Measurements from ENCODE around the gene DNAJB11. TPM values are rescaled to one million over a fixed set of nuclear protein-coding genes. Genes with fewer than 3 reads are reported as not detected.
"Not testable (repeated sequence)": the region's sequence is repeated elsewhere in the genome, so short reads cannot be mapped to it uniquely, and the experiment has no call there.

The DNAJB11 gene
- total RNA-seq, 2 donors from 2014 or later = 34.9 to 42.5 TPM

GRCh38 chr3:186582541-186582940 is 12.0 kb downstream of the DNAJB11 start:
- Histone ChIP-seq H3K27me3 (replicated peaks; ENCODE audit: insufficient read depth) (no peaks in the 10 kb centered on the region), H3K27ac (no peak overlapping the region), H3K9me3 (no peaks in the 10 kb centered on the region), H3K36me3 (no peaks in the 10 kb centered on the region), H3K4me1 (replicated peaks) (no peaks in the 10 kb centered on the region), H3K4me3 (no peak overlapping the region)
- TF ChIP-seq POLR2A (IDR thresholded peaks at IDR 0.05) = no peak
- TF ChIP-seq, protein P1, sequence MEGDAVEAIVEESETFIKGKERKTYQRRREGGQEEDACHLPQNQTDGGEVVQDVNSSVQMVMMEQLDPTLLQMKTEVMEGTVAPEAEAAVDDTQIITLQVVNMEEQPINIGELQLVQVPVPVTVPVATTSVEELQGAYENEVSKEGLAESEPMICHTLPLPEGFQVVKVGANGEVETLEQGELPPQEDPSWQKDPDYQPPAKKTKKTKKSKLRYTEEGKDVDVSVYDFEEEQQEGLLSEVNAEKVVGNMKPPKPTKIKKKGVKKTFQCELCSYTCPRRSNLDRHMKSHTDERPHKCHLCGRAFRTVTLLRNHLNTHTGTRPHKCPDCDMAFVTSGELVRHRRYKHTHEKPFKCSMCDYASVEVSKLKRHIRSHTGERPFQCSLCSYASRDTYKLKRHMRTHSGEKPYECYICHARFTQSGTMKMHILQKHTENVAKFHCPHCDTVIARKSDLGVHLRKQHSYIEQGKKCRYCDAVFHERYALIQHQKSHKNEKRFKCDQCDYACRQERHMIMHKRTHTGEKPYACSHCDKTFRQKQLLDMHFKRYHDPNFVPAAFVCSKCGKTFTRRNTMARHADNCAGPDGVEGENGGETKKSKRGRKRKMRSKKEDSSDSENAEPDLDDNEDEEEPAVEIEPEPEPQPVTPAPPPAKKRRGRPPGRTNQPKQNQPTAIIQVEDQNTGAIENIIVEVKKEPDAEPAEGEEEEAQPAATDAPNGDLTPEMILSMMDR (IDR thresholded peaks at IDR 0.05) = no peak
- no peak for TF ChIP-seq POLR2AphosphoS5 (IDR thresholded peaks at IDR 0.05)
- WGBS = 94% methylated on average over 6 of the region's 6 CpGs
- intact Hi-C loops (cut with DNase I) = no loop called here
- DNase-seq (ENCODE audit: low spot score) = no peak

GRCh38 chr3:186583831-186584230 is 13.3 kb downstream of the DNAJB11 start:
- Histone ChIP-seq H3K9me3 (no peaks in the 10 kb centered on the region), H3K36me3 (no peaks in the 10 kb centered on the region), H3K27me3 (replicated peaks; ENCODE audit: insufficient read depth) (no peaks in the 10 kb centered on the region), H3K4me1 (replicated peaks) (no peaks in the 10 kb centered on the region), H3K27ac (no peak overlapping the region), H3K4me3 (no peak overlapping the region)
- intact Hi-C loops (cut with DNase I) = no loop called here
- 56% methylated on average over 5 of the region's 5 CpGs for WGBS
- TF ChIP-seq POLR2A (IDR thresholded peaks at IDR 0.05) = no peak
- no peak for DNase-seq (ENCODE audit: low spot score)

DNA sequence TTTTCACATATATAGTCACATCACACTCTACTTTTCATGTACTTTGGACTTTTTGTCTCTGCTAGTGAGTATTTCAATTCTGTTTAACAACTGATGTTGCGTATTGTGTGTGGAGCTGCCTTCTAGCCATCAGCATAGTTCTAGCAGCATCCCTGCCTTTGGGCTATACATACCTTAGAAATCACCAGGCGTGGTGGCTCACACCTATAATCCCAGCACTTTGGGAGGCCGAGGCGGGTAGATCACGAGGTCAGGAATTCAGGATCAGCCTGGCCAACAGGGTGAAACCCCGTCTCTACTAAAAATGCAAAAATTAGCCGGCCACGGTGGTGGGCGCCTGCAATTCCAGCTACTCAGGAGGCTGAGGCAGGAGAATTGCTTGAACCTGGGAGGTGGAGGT is 15.7 kb downstream of the DNAJB11 start:
- DNase-seq (ENCODE audit: low spot score); intact Hi-C loops (cut with DNase I); H3K4me3 ChIP-seq; H3K4me1 ChIP-seq (replicated peaks); H3K27ac ChIP-seq; H3K36me3 ChIP-seq; H3K9me3 ChIP-seq; H3K27me3 ChIP-seq (replicated peaks; ENCODE audit: insufficient read depth): not testable (repeated sequence)
- WGBS = 84% methylated on average over 9 of the region's 9 CpGs

DNA sequence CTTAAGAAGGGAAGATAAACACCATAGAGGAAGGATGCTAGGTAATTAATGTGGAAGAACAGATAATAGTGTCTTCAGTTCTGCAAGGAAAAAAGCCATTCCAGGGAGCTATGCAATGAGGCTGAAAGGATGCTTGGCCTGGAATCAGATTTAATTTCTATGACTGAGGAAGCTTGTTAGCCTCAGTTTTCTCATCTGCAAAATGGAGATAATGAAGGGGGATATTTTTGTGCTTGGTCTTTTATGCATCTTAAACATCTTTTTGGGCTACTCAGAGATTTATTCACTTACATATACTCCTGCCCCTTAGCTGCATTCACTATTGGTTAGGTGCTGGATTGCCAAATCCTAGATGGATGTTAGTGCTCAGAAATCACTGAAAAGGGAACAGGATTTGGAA is 16.7 kb downstream of the DNAJB11 start:
- Histone ChIP-seq H3K27me3 (replicated peaks; ENCODE audit: insufficient read depth) (no peaks in the 10 kb centered on the region), H3K9me3 (no peaks in the 10 kb centered on the region), H3K27ac (no peak overlapping the region), H3K4me1 (replicated peaks) (no peaks in the 10 kb centered on the region), H3K36me3 (no peaks in the 10 kb centered on the region), H3K4me3 (no peak overlapping the region)
- TF ChIP-seq, protein P1 (IDR thresholded peaks at IDR 0.05) = no peak
- TF ChIP-seq POLR2A (IDR thresholded peaks at IDR 0.05) (no peak), POLR2AphosphoS5 (IDR thresholded peaks at IDR 0.05) (no peak)
- no peak for DNase-seq (ENCODE audit: low spot score)
- intact Hi-C loops (cut with DNase I) = no loop called here

- intact Hi-C loops (cut with DNase I) = no loop called here
- Histone ChIP-seq H3K36me3 (no peaks in the 10 kb centered on the region), H3K9me3 (no peaks in the 10 kb centered on the region), H3K27me3 (replicated peaks; ENCODE audit: insufficient read depth) (no peaks in the 10 kb centered on the region), H3K4me3 (no peak overlapping the region), H3K4me1 (replicated peaks) (no peaks in the 10 kb centered on the region), H3K27ac (no peak overlapping the region)
- no peak for DNase-seq (ENCODE audit: low spot score)
- WGBS = 58% methylated on average over 2 of the region's 2 CpGs
- TF ChIP-seq POLR2A (IDR thresholded peaks at IDR 0.05) (no peak), POLR2AphosphoS5 (IDR thresholded peaks at IDR 0.05) (no peak)
- TF ChIP-seq, protein P1 (IDR thresholded peaks at IDR 0.05) = no peak
These were observed 18.1 kb downstream of the DNAJB11 start for GRCh38 chr3:186588632-186589031.

- no peak for TF ChIP-seq POLR2AphosphoS5 (IDR thresholded peaks at IDR 0.05)
- TF ChIP-seq, protein P1 (IDR thresholded peaks at IDR 0.05) = no peak
- TF ChIP-seq POLR2A (IDR thresholded peaks at IDR 0.05) = no peak
- no peaks in the 10 kb centered on the region for H3K36me3 ChIP-seq
- intact Hi-C loops (cut with DNase I) = no loop called here
- H3K27ac ChIP-seq = no peak overlapping the region
- no peak overlapping the region for H3K4me3 ChIP-seq
- 37% methylated on average over 3 of the region's 3 CpGs for WGBS
- no peaks in the 10 kb centered on the region for H3K4me1 ChIP-seq (replicated peaks)
- DNase-seq (ENCODE audit: low spot score) = no peak
- no peaks in the 10 kb centered on the region for H3K9me3 ChIP-seq
- no peaks in the 10 kb centered on the region for H3K27me3 ChIP-seq (replicated peaks; ENCODE audit: insufficient read depth)
These were observed 18.6 kb downstream of the DNAJB11 start for GRCh38 chr3:186589121-186589520.

All from prostate gland (tissue), 2 donors.